HEK293T (cell line): ENCODE results near the gene CD7.

Experiments used
- CTCF ChIA-PET: fragments of 350-600 bp; formaldehyde crosslinking; extraction: SDS; loops from one replicate; lab custom pipeline; 2021; ENCODE audit warnings: antibody characterized with exemption, inconsistent platforms; lab: Yijun Ruan, JAX
- POLR2A ChIA-PET: fragments of 350-600 bp; formaldehyde crosslinking; extraction: SDS; loops from one replicate; lab custom pipeline; 2020; ENCODE audit warnings: antibody characterized with exemption, inconsistent platforms; lab: Yijun Ruan, JAX
- DNase-seq: peaks from one replicate; pipeline ENCODE4 v3.0.0; 2012; ENCODE audit warnings: mixed read lengths; ENCODE audit errors: extremely low spot score
- ARNT ChIP-seq: fragments of 450-650 bp; IDR thresholded peaks from 2 replicates; pipeline ENCODE4 v1.6.1; 2017; ENCODE audit warnings: mild to moderate bottlenecking
- BHLHE40 ChIP-seq: fragments of 450-650 bp; IDR thresholded peaks from 2 replicates; pipeline ENCODE4 v1.6.1; 2016; ENCODE audit warnings: mild to moderate bottlenecking, moderate library complexity, borderline replicate concordance
- CTBP1 ChIP-seq: fragments of 450-650 bp; IDR thresholded peaks from 2 replicates; pipeline ENCODE4 v1.6.1; 2016; ENCODE audit warnings: borderline replicate concordance
- ELF4 ChIP-seq: fragments of 450-650 bp; IDR thresholded peaks from 2 replicates; pipeline ENCODE4 v1.6.1; 2017; ENCODE audit warnings: antibody characterized with exemption
- FOXA1 ChIP-seq: fragments of 450-650 bp; IDR thresholded peaks from 2 replicates; pipeline ENCODE4 v1.6.1; 2016; ENCODE audit warnings: mild to moderate bottlenecking
- FOXK2 ChIP-seq: fragments of 450-650 bp; IDR thresholded peaks from 2 replicates; pipeline ENCODE4 v1.6.1; 2016; ENCODE audit warnings: mild to moderate bottlenecking
- FOXM1 ChIP-seq: fragments of 450-650 bp; IDR thresholded peaks from 2 replicates; pipeline ENCODE4 v1.6.1; 2017; ENCODE audit warnings: mild to moderate bottlenecking, borderline replicate concordance
- HDGF ChIP-seq: fragments of 450-650 bp; IDR thresholded peaks from 2 replicates; pipeline ENCODE4 v1.6.1; 2017; ENCODE audit warnings: antibody characterized with exemption, borderline replicate concordance
- L3MBTL2 ChIP-seq: fragments of 450-650 bp; conservative IDR thresholded peaks from 2 replicates; pipeline ENCODE4 v1.6.1; 2016; ENCODE audit warnings: mild to moderate bottlenecking
- LEF1 ChIP-seq: fragments of 450-650 bp; IDR thresholded peaks from 2 replicates; pipeline ENCODE4 v1.6.1; 2017; ENCODE audit warnings: mild to moderate bottlenecking, borderline replicate concordance
- NFRKB ChIP-seq: fragments of 450-650 bp; IDR thresholded peaks from 2 replicates; pipeline ENCODE4 v1.6.1; 2016; ENCODE audit warnings: mild to moderate bottlenecking, moderate library complexity
- SP1 ChIP-seq: fragments of 450-650 bp; IDR thresholded peaks from 2 replicates; pipeline ENCODE4 v1.6.1; 2017
- SUZ12 ChIP-seq: fragments of 450-650 bp; IDR thresholded peaks from 2 replicates; pipeline ENCODE4 v1.6.1; 2016; ENCODE audit warnings: mild to moderate bottlenecking
- TARDBP ChIP-seq: fragments of 450-650 bp; IDR thresholded peaks from 2 replicates; pipeline ENCODE4 v1.6.1; 2016
- ZNF384 ChIP-seq: fragments of 450-650 bp; IDR thresholded peaks from 2 replicates; pipeline ENCODE4 v1.6.1; 2016
- TF ChIP-seq, protein P1 (sequence below): fragments of 450-650 bp; IDR thresholded peaks from 2 replicates; pipeline ENCODE4 v1.6.1; 2016

The CD7 gene

GRCh38 chr17:82302991-82303943, 14.1 kb downstream of the CD7 start:
- POLR2A ChIA-PET, result interaction anchor here (4.5 kb wide), 1 partner anchor 11 kb away, joined by 19 read pairs; no protein-coding TSS in a partner anchor
- CTCF ChIA-PET, result no interaction called here
- DNase-seq, result no peak
- TF ChIP-seq TARDBP (no peak), ZNF384 (no peak), FOXM1 (no peak), ELF4 (no peak), CTBP1 (no peak), LEF1 (no peak)

- CTCF ChIA-PET, result no interaction called here
- TF ChIP-seq HDGF (no peak), CTBP1 (no peak), BHLHE40 (no peak), FOXM1 (no peak), ZNF384 (no peak), ELF4 (no peak), SP1 (no peak), LEF1 (no peak), FOXK2 (no peak), TARDBP (no peak), SUZ12 (no peak), L3MBTL2 (no peak), NFRKB (no peak), ARNT (no peak), FOXA1 (no peak)
- TF ChIP-seq, protein P1, sequence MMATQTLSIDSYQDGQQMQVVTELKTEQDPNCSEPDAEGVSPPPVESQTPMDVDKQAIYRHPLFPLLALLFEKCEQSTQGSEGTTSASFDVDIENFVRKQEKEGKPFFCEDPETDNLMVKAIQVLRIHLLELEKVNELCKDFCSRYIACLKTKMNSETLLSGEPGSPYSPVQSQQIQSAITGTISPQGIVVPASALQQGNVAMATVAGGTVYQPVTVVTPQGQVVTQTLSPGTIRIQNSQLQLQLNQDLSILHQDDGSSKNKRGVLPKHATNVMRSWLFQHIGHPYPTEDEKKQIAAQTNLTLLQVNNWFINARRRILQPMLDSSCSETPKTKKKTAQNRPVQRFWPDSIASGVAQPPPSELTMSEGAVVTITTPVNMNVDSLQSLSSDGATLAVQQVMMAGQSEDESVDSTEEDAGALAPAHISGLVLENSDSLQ, result no peak
- no peak for DNase-seq
- POLR2A ChIA-PET, result interaction anchor here (1.2 to 4.5 kb wide), 2 partner anchors 9 to 11 kb away, joined by 3 to 19 read pairs; no protein-coding TSS in a partner anchor
Measured at GRCh38 chr17:82302568-82302963, 14.8 kb downstream of the CD7 start.

GRCh38 chr17:82301916-82302567, 15.4 kb downstream of the CD7 start:
- POLR2A ChIA-PET, result interaction anchor here (1.2 to 2.0 kb wide), 2 partner anchors 9 kb away, joined by 3 to 10 read pairs; no protein-coding TSS in a partner anchor
- CTCF ChIA-PET, result interaction anchor here (0.6 kb wide), 1 partner anchor 48 kb away, joined by 3 read pairs; no protein-coding TSS in a partner anchor
- no peak for DNase-seq
- no peak for TF ChIP-seq SUZ12
- no peak for TF ChIP-seq ELF4

GRCh38 chr17:82301300-82301915, 16.0 kb downstream of the CD7 start:
- ChIA-PET POLR2A (interaction anchor here (1.2 to 2.0 kb wide), 2 partner anchors 9 to 10 kb away, joined by 3 to 10 read pairs; no protein-coding TSS in a partner anchor), CTCF (interaction anchor here (0.5 to 1.2 kb wide), 4 partner anchors 31 to 48 kb away, joined by 3 to 6 read pairs (median 3); no protein-coding TSS in a partner anchor)
- no peak for DNase-seq
- TF ChIP-seq BHLHE40, result no peak
- no peak for TF ChIP-seq LEF1
- TF ChIP-seq NFRKB, result no peak
- no peak for TF ChIP-seq SUZ12
- TF ChIP-seq FOXM1, result no peak
- TF ChIP-seq HDGF, result no peak

DNA sequence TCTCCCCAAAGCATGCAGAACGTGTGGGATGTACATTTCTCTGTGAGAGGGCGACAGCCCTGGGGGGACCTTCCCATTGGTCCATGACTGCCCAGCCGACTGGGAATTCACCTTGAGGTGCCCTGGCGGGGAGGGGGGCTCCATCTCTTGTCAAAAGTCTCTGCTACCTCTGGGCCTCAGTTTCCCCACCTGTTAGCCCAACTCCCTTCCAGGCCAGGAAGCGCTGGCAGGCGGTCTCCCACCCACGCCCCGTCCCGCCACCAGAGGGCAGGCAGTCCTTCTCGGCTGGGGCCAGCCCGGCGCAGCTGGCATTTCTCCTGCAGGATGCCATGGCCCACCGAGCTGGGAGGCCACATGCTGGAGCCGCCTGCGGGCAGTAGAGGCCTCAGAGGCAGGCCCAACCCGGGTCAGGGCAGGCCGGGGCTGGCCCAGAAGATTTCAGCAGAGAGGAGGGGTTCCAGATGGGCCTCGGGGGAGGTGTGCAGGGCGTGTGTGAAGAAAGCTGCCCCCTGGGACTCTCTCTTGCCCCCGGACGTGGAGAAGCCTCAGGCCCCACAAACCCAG, 16.6 kb downstream of the CD7 start:
- DNase-seq, result peak; percentile 73
- ChIA-PET CTCF (interaction anchor here (0.6 to 1.2 kb wide), 2 partner anchors 32 to 35 kb away, joined by 3 read pairs; no protein-coding TSS in a partner anchor), POLR2A (interaction anchor here (2.0 kb wide), 1 partner anchor 8 kb away, joined by 10 read pairs; no protein-coding TSS in a partner anchor)
- TF ChIP-seq, protein P1, result no peak
- no peak for TF ChIP-seq HDGF
- no peak for TF ChIP-seq L3MBTL2
- no peak for TF ChIP-seq SUZ12
- no peak for TF ChIP-seq NFRKB
- TF ChIP-seq FOXK2, result no peak
- TF ChIP-seq ELF4, result no peak
- no peak for TF ChIP-seq FOXA1
- no peak for TF ChIP-seq CTBP1
- no peak for TF ChIP-seq LEF1
- no peak for TF ChIP-seq ARNT
- TF ChIP-seq BHLHE40, result no peak
- TF ChIP-seq ZNF384, result no peak
- TF ChIP-seq SP1, result no peak
